ENCODE results near the gene NDUFV3.

DNA sequence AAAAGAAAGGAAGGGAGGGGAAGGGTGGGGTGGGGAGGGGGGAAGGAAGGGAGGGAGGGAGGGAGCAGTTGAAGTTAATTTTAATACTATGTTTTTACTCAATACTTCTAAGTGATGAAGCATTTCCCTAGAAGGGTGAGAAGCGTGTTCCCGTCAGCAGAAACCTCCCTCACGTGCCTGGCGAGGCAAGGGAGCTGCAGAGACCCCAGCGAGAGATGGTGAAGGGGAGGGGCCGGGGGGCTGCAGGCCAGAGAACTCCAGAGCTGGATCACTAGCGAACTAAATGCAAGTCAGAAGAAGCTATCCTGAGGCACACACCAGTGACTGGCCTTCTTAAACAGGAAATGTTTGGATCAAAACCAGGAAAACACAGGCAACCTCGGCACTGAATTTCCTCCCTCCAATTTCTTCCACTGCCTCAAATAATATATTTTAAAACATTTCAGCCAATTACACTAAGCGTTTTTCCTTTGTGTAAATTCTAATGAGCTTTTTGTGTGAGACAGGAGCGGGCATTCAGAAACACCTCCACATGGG is 31.7 kb upstream of the NDUFV3 start:
- TF ChIP-seq CTCF (IDR thresholded peaks at IDR 0.05), result no peak
- TF ChIP-seq POLR2A (IDR thresholded peaks at IDR 0.05), result no peak
- no peak for TF ChIP-seq EP300 (IDR thresholded peaks at IDR 0.05)

All from ovary (tissue), 3 donors.